GM23338 (cell line): ENCODE data around the gene ZNF474.

Experiments
- CREB1 ChIP-seq: fragments of 250-450 bp; sonication (Bioruptor Pico); IDR thresholded peaks from 2 replicates; pipeline ENCODE4 v1.5.0; 2020; ENCODE audit warnings: low read depth, mild to moderate bottlenecking, moderate library complexity
- EZH2 ChIP-seq: fragments of 200-600 bp; sonication (generic); IDR thresholded peaks from one replicate; pipeline ENCODE4 v1.8.0; 2017; ENCODE audit warnings: antibody characterized with exemption, mild to moderate bottlenecking, low read depth; ENCODE audit not compliant: unreplicated experiment
- EZH2phosphoT487 ChIP-seq: fragments of 200-600 bp; sonication (generic); IDR thresholded peaks from one replicate; pipeline ENCODE4 v1.8.1; 2018; ENCODE audit warnings: antibody characterized with exemption; ENCODE audit not compliant: unreplicated experiment
- JUNB ChIP-seq: IDR thresholded peaks from one replicate; pipeline ENCODE4 v1.6.1; 2016; ENCODE audit warnings: antibody characterized with exemption; ENCODE audit not compliant: unreplicated experiment
- NANOG ChIP-seq: IDR thresholded peaks from 2 replicates; pipeline ENCODE4 v1.6.1; 2016; ENCODE audit warnings: antibody characterized with exemption, borderline replicate concordance
- POLR2AphosphoS5 ChIP-seq: IDR thresholded peaks from 2 replicates; pipeline ENCODE4 v1.6.1; 2016; ENCODE audit warnings: antibody characterized with exemption, low read depth
- REST ChIP-seq: IDR thresholded peaks from one replicate; pipeline ENCODE4 v1.6.1; 2018; ENCODE audit warnings: antibody characterized with exemption; ENCODE audit not compliant: unreplicated experiment
- STAT1 ChIP-seq: IDR thresholded peaks from one replicate; pipeline ENCODE4 v1.6.1; 2016; ENCODE audit warnings: antibody characterized with exemption; ENCODE audit not compliant: unreplicated experiment
- ZNF114 ChIP-seq: fragments of 250-450 bp; sonication (Bioruptor Pico); IDR thresholded peaks from 2 replicates; pipeline ENCODE4 v1.5.0; 2020; ENCODE audit warnings: mild to moderate bottlenecking, moderate library complexity
- ZNF331 ChIP-seq: fragments of 250-450 bp; sonication (Bioruptor Pico); IDR thresholded peaks from 2 replicates; pipeline ENCODE4 v1.5.0; 2020; ENCODE audit warnings: low read depth, mild to moderate bottlenecking, moderate library complexity
- TF ChIP-seq, protein P1 (sequence below), 2 experiments: fragments of 200-600 bp in 1 of 2; sonication (generic) in 1 of 2; conservative IDR thresholded peaks; 2 replicates each; pipeline versions ENCODE4 v1.5.1 to v1.6.1; 2016 to 2017; ENCODE audit warnings: antibody characterized with exemption in 2 of 2, low read depth in 2 of 2, mild to moderate bottlenecking in 2 of 2, moderate library complexity in 1 of 2
- TF ChIP-seq, protein P2 (sequence below): IDR thresholded peaks from 2 replicates; pipeline ENCODE4 v1.6.1; 2016; ENCODE audit warnings: antibody characterized with exemption

GRCh38 chr5:122112063-122112462, 17.3 kb upstream of the ZNF474 start:
- TF ChIP-seq, protein P1, sequence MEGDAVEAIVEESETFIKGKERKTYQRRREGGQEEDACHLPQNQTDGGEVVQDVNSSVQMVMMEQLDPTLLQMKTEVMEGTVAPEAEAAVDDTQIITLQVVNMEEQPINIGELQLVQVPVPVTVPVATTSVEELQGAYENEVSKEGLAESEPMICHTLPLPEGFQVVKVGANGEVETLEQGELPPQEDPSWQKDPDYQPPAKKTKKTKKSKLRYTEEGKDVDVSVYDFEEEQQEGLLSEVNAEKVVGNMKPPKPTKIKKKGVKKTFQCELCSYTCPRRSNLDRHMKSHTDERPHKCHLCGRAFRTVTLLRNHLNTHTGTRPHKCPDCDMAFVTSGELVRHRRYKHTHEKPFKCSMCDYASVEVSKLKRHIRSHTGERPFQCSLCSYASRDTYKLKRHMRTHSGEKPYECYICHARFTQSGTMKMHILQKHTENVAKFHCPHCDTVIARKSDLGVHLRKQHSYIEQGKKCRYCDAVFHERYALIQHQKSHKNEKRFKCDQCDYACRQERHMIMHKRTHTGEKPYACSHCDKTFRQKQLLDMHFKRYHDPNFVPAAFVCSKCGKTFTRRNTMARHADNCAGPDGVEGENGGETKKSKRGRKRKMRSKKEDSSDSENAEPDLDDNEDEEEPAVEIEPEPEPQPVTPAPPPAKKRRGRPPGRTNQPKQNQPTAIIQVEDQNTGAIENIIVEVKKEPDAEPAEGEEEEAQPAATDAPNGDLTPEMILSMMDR (conservative IDR thresholded peaks at IDR 0.05; ENCODE audit: low read depth in 2 of 2), result no peak
- no peak for TF ChIP-seq EZH2
- TF ChIP-seq, protein P2, sequence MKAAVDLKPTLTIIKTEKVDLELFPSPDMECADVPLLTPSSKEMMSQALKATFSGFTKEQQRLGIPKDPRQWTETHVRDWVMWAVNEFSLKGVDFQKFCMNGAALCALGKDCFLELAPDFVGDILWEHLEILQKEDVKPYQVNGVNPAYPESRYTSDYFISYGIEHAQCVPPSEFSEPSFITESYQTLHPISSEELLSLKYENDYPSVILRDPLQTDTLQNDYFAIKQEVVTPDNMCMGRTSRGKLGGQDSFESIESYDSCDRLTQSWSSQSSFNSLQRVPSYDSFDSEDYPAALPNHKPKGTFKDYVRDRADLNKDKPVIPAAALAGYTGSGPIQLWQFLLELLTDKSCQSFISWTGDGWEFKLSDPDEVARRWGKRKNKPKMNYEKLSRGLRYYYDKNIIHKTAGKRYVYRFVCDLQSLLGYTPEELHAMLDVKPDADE, result no peak
- no peak for TF ChIP-seq POLR2AphosphoS5
- TF ChIP-seq EZH2phosphoT487, result no peak
- TF ChIP-seq ZNF114 (CRISPR knock-in tag), result no peak
- no peak for TF ChIP-seq JUNB
- TF ChIP-seq ZNF331 (CRISPR knock-in tag), result no peak
- TF ChIP-seq REST, result no peak
- no peak for TF ChIP-seq CREB1 (CRISPR knock-in tag)
- no peak for TF ChIP-seq NANOG
- no peak for TF ChIP-seq STAT1
